ENCODE measurements around the gene GAPDHS.

Gene GAPDHS

GRCh38 chr19:35560677-35561076 lies 27.4 kb downstream of the GAPDHS start:
- H3K4me3 ChIP-seq (ENCODE audit: low read depth, low read length) = no peak overlapping the region
- DNase-seq (ENCODE audit: low read depth) = no peak
- TF ChIP-seq CTCF (IDR thresholded peaks at IDR 0.05; ENCODE audit: control insufficient read depth, extremely low read depth, insufficient read depth) = no peak

GRCh38 chr19:35561436-35561835 lies 28.2 kb downstream of the GAPDHS start:
- TF ChIP-seq CTCF (IDR thresholded peaks at IDR 0.05; ENCODE audit: control insufficient read depth, extremely low read depth, insufficient read depth) = no peak
- H3K4me3 ChIP-seq (ENCODE audit: low read depth, low read length) = no peak overlapping the region
- DNase-seq (ENCODE audit: low read depth) = no peak

GRCh38 chr19:35562336-35562735 lies 29.1 kb downstream of the GAPDHS start:
- no peak for DNase-seq (ENCODE audit: low read depth)
- no peak for TF ChIP-seq CTCF (IDR thresholded peaks at IDR 0.05; ENCODE audit: control insufficient read depth, extremely low read depth, insufficient read depth)
- no peak overlapping the region for H3K4me3 ChIP-seq (ENCODE audit: low read depth, low read length)

GRCh38 chr19:35562776-35563175 lies 29.5 kb downstream of the GAPDHS start:
- TF ChIP-seq CTCF (IDR thresholded peaks at IDR 0.05; ENCODE audit: control insufficient read depth, extremely low read depth, insufficient read depth) = no peak
- DNase-seq (ENCODE audit: low read depth) = no peak
- H3K4me3 ChIP-seq (ENCODE audit: low read depth, low read length) = no peak overlapping the region

- no peak for DNase-seq (ENCODE audit: low read depth)
- TF ChIP-seq CTCF (IDR thresholded peaks at IDR 0.05; ENCODE audit: control insufficient read depth, extremely low read depth, insufficient read depth) = no peak
- H3K4me3 ChIP-seq (ENCODE audit: low read depth, low read length) = no peak within 1 kb of the TSS
Observed at GRCh38 chr19:35563207-35563829, 30.1 kb downstream of the GAPDHS start, which contains the start of gene ATP4A. ATP4A (minus strand) TSS chr19:35563658; CDS start chr19:35563629, 29 bp downstream.

- no peak for DNase-seq (ENCODE audit: low read depth)
- no peak overlapping the region for H3K4me3 ChIP-seq (ENCODE audit: low read depth, low read length)
- TF ChIP-seq CTCF (IDR thresholded peaks at IDR 0.05; ENCODE audit: control insufficient read depth, extremely low read depth, insufficient read depth) = no peak
Observed at GRCh38 chr19:35565016-35565856, 32.0 kb downstream of the GAPDHS start.

Data from LNCaP clone FGC (cell line).